Measurements from ENCODE around the gene MSANTD3. TPM values are rescaled to one million over a fixed set of nuclear protein-coding genes. Genes with fewer than 3 reads are reported as not detected.
"Not testable (repeated sequence)": the region's sequence is repeated elsewhere in the genome, so short reads cannot be mapped to it uniquely, and the experiment has no call there.

The MSANTD3 gene
- total RNA-seq (2014; rRNA removed; shearing (Covaris generic)): 73.3 and 79.4 TPM in 2 replicates

- peaks cover 32% of the 10 kb centered on the region for H3K4me1 ChIP-seq (replicated peaks)
- H3K36me3 ChIP-seq: peaks cover 17% of the 10 kb centered on the region
- peak within 1 kb of the TSS; percentile 87 for H3K4me3 ChIP-seq
- peak within 1 kb of the TSS; percentile 94 for H3K27ac ChIP-seq
- H3K27me3 ChIP-seq (replicated peaks): no peaks in the 10 kb centered on the region
- DNase-seq (ENCODE audit: low read depth in 1 of 2, low spot score in 2 of 2): peak; percentile 61 to 77
- no peaks in the 10 kb centered on the region for H3K9me3 ChIP-seq (replicated peaks)
Observed at GRCh38 chr9:100426530-100427365, at the start of gene MSANTD3. Gene MSANTD3 (plus strand): TSS chr9:100427143. CDS start chr9:100441939, 14,796 bp downstream.

- H3K27me3 ChIP-seq (replicated peaks): no peaks in the 10 kb centered on the region
- no peaks in the 10 kb centered on the region for H3K36me3 ChIP-seq
- H3K4me1 ChIP-seq (replicated peaks): peaks cover 19% of the 10 kb centered on the region
- H3K9me3 ChIP-seq (replicated peaks): no peaks in the 10 kb centered on the region
- H3K27ac ChIP-seq: peak overlapping the region; percentile 74
- DNase-seq (ENCODE audit: low read depth in 1 of 2, low spot score in 2 of 2): peak in 1 of 2 experiments; percentile 60
- no peak overlapping the region for H3K4me3 ChIP-seq
Observed at GRCh38 chr9:100379862-100380261, 47.1 kb upstream of the MSANTD3 start.

GRCh38 chr9:100392989-100393388 is 34.0 kb upstream of the MSANTD3 start:
- not testable (repeated sequence) for H3K4me3 ChIP-seq; H3K36me3 ChIP-seq; DNase-seq (ENCODE audit: low read depth in 1 of 2, low spot score in 2 of 2); H3K27ac ChIP-seq; H3K4me1 ChIP-seq (replicated peaks); H3K27me3 ChIP-seq (replicated peaks); H3K9me3 ChIP-seq (replicated peaks)

GRCh38 chr9:100394032-100394695 is 32.8 kb upstream of the MSANTD3 start:
- Histone ChIP-seq H3K27ac (no peak overlapping the region), H3K4me3 (no peak overlapping the region), H3K36me3 (no peaks in the 10 kb centered on the region), H3K9me3 (replicated peaks) (no peaks in the 10 kb centered on the region), H3K27me3 (replicated peaks) (no peaks in the 10 kb centered on the region), H3K4me1 (replicated peaks) (no peaks in the 10 kb centered on the region)
- DNase-seq (ENCODE audit: low read depth in 1 of 2, low spot score in 2 of 2): no peak

- no peak for DNase-seq (ENCODE audit: low read depth in 1 of 2, low spot score in 2 of 2)
- no peaks in the 10 kb centered on the region for H3K4me1 ChIP-seq (replicated peaks)
- H3K36me3 ChIP-seq: no peaks in the 10 kb centered on the region
- no peaks in the 10 kb centered on the region for H3K27me3 ChIP-seq (replicated peaks)
- no peaks in the 10 kb centered on the region for H3K9me3 ChIP-seq (replicated peaks)
- no peak overlapping the region for H3K27ac ChIP-seq
- no peak overlapping the region for H3K4me3 ChIP-seq
Observed at GRCh38 chr9:100394816-100395215, 32.1 kb upstream of the MSANTD3 start.

GRCh38 chr9:100396769-100397168 is 30.2 kb upstream of the MSANTD3 start:
- Histone ChIP-seq H3K4me3 (no peak overlapping the region), H3K27ac (no peak overlapping the region), H3K9me3 (replicated peaks) (no peaks in the 10 kb centered on the region), H3K36me3 (no peaks in the 10 kb centered on the region), H3K4me1 (replicated peaks) (no peaks in the 10 kb centered on the region), H3K27me3 (replicated peaks) (no peaks in the 10 kb centered on the region)
- no peak for DNase-seq (ENCODE audit: low read depth in 1 of 2, low spot score in 2 of 2)

GRCh38 chr9:100397529-100398266 is 29.2 kb upstream of the MSANTD3 start:
- no peaks in the 10 kb centered on the region for H3K36me3 ChIP-seq
- no peak overlapping the region for H3K4me3 ChIP-seq
- H3K27me3 ChIP-seq (replicated peaks): no peaks in the 10 kb centered on the region
- H3K4me1 ChIP-seq (replicated peaks): no peaks in the 10 kb centered on the region
- no peaks in the 10 kb centered on the region for H3K9me3 ChIP-seq (replicated peaks)
- H3K27ac ChIP-seq: no peak overlapping the region
- no peak for DNase-seq (ENCODE audit: low read depth in 1 of 2, low spot score in 2 of 2)

- H3K36me3 ChIP-seq: no peaks in the 10 kb centered on the region
- no peak overlapping the region for H3K27ac ChIP-seq
- H3K4me1 ChIP-seq (replicated peaks): no peaks in the 10 kb centered on the region
- no peaks in the 10 kb centered on the region for H3K27me3 ChIP-seq (replicated peaks)
- no peak for DNase-seq (ENCODE audit: low read depth in 1 of 2, low spot score in 2 of 2)
- no peak overlapping the region for H3K4me3 ChIP-seq
- no peaks in the 10 kb centered on the region for H3K9me3 ChIP-seq (replicated peaks)
Observed at GRCh38 chr9:100401042-100401441, 25.9 kb upstream of the MSANTD3 start.

GRCh38 chr9:100406962-100407361 is 20.0 kb upstream of the MSANTD3 start:
- H3K9me3 ChIP-seq (replicated peaks): no peaks in the 10 kb centered on the region; the same call in 1 of the 2 replicates
- no peaks in the 10 kb centered on the region for H3K27me3 ChIP-seq (replicated peaks)
- H3K4me3 ChIP-seq: no peak overlapping the region
- H3K27ac ChIP-seq: no peak overlapping the region
- no peak for DNase-seq (ENCODE audit: low read depth in 1 of 2, low spot score in 2 of 2)
- H3K36me3 ChIP-seq: no peaks in the 10 kb centered on the region
- no peaks in the 10 kb centered on the region; the same call in 1 of the 2 replicates for H3K4me1 ChIP-seq (replicated peaks)

- no peaks in the 10 kb centered on the region for H3K36me3 ChIP-seq
- H3K9me3 ChIP-seq (replicated peaks): no peaks in the 10 kb centered on the region; the same call in 1 of the 2 replicates
- H3K27me3 ChIP-seq (replicated peaks): no peaks in the 10 kb centered on the region
Observed at GRCh38 chr9:100408546-100409175, 18.3 kb upstream of the MSANTD3 start.

GRCh38 chr9:100409176-100409556 is 17.8 kb upstream of the MSANTD3 start:
- H3K9me3 ChIP-seq (replicated peaks): no peaks in the 10 kb centered on the region; the same call in 1 of the 2 replicates
- H3K36me3 ChIP-seq: no peaks in the 10 kb centered on the region
- no peak for DNase-seq (ENCODE audit: low read depth in 1 of 2, low spot score in 2 of 2)
- H3K27ac ChIP-seq: no peak overlapping the region
- H3K27me3 ChIP-seq (replicated peaks): no peaks in the 10 kb centered on the region
- no peaks in the 10 kb centered on the region; the same call in 1 of the 2 replicates for H3K4me1 ChIP-seq (replicated peaks)
- H3K4me3 ChIP-seq: no peak overlapping the region

More at GRCh38 chr9:100408546-100409175, 18.3 kb upstream of the MSANTD3 start:
- H3K27ac ChIP-seq: no peak overlapping the region
- DNase-seq (ENCODE audit: low read depth in 1 of 2, low spot score in 2 of 2): no peak
- H3K4me1 ChIP-seq (replicated peaks): no peaks in the 10 kb centered on the region; the same call in 1 of the 2 replicates
- no peak overlapping the region for H3K4me3 ChIP-seq

- peak; percentile 66 to 85 for DNase-seq (ENCODE audit: low read depth in 1 of 2, low spot score in 2 of 2)
- Histone ChIP-seq H3K9me3 (replicated peaks) (no peaks in the 10 kb centered on the region; the same call in 1 of the 2 replicates), H3K4me1 (replicated peaks) (no peaks in the 10 kb centered on the region; the same call in 1 of the 2 replicates), H3K4me3 (peak overlapping the region; percentile 36), H3K36me3 (no peaks in the 10 kb centered on the region), H3K27me3 (replicated peaks) (no peaks in the 10 kb centered on the region; the same call in 1 of the 2 replicates), H3K27ac (no peak overlapping the region)
Observed at GRCh38 chr9:100411472-100412283, 15.3 kb upstream of the MSANTD3 start.
